Measurements from ENCODE around the gene DGUOK. TPM values are rescaled to one million over a fixed set of nuclear protein-coding genes. Genes with fewer than 3 reads are reported as not detected.

DGUOK gene
- total and polyA plus RNA-seq, 2 experiments from 2014 or later = 50.9 to 116 TPM

- Histone ChIP-seq H3K4me2 (ENCODE audit: unreplicated experiment) (no peak overlapping the region), H3K9me3 (ENCODE audit: low read depth) (no peaks in the 10 kb centered on the region), H3K36me3 (ENCODE audit: low read depth) (no peaks in the 10 kb centered on the region), H3K4me3 (no peak overlapping the region), H2AFZ (no peak overlapping the region), H3K9me2 (ENCODE audit: insufficient read depth) (no peaks in the 10 kb centered on the region), H3F3A (ENCODE audit: insufficient read depth) (peaks cover 8% of the 10 kb centered on the region; the same call in 1 of the 2 replicates), H3K27ac (no peak overlapping the region), H3K9ac (no peak overlapping the region), H3K4me1 (ENCODE audit: insufficient read depth) (peaks cover 22% of the 10 kb centered on the region), H3K27me3 (replicated peaks; ENCODE audit: insufficient read depth) (no peaks in the 10 kb centered on the region), H4K20me1 (ENCODE audit: insufficient read depth) (no peaks in the 10 kb centered on the region), H3K79me2 (ENCODE audit: insufficient read depth) (no peaks in the 10 kb centered on the region)
- DNase-seq = no peak
- TF ChIP-seq EZH2 (IDR thresholded peaks at IDR 0.05; ENCODE audit: insufficient read depth, poor library complexity, severe bottlenecking) (no peak), EZH2phosphoT487 (IDR thresholded peaks at IDR 0.05; ENCODE audit: insufficient read depth, low read depth) (no peak)
- in situ Hi-C loops (cut with MboI) = no loop called here
- WGBS, 2 experiments (ENCODE audit: low coverage in 1 of 2, low lambda C conversion rate in 2 of 2, missing lambda C conversion rate in 2 of 2) = 91 to 94% methylated on average over 3 of the region's 3 CpGs
Measured at GRCh38 chr2:73975731-73976130, 49.1 kb downstream of the DGUOK start.

GRCh38 chr2:73976803-73977202 is 50.1 kb downstream of the DGUOK start:
- 89 to 96% methylated on average over 1 of the region's 1 CpG for WGBS, 2 experiments (ENCODE audit: low coverage in 1 of 2, low lambda C conversion rate in 2 of 2, missing lambda C conversion rate in 2 of 2)
- no peak overlapping the region for H2AFZ ChIP-seq
- no peak overlapping the region for H3K4me3 ChIP-seq
- DNase-seq = no peak
- no peaks in the 10 kb centered on the region for H3K79me2 ChIP-seq (ENCODE audit: insufficient read depth)
- H3K9me2 ChIP-seq (ENCODE audit: insufficient read depth) = no peaks in the 10 kb centered on the region
- TF ChIP-seq EZH2phosphoT487 (IDR thresholded peaks at IDR 0.05; ENCODE audit: insufficient read depth, low read depth) (no peak), EZH2 (IDR thresholded peaks at IDR 0.05; ENCODE audit: insufficient read depth, poor library complexity, severe bottlenecking) (no peak)
- H3K27ac ChIP-seq = no peak overlapping the region
- H3F3A ChIP-seq (ENCODE audit: insufficient read depth) = peaks cover 13% of the 10 kb centered on the region
- no peaks in the 10 kb centered on the region for H3K36me3 ChIP-seq (ENCODE audit: low read depth)
- peaks cover 24% of the 10 kb centered on the region for H3K4me1 ChIP-seq (ENCODE audit: insufficient read depth)
- H4K20me1 ChIP-seq (ENCODE audit: insufficient read depth) = no peaks in the 10 kb centered on the region
- in situ Hi-C loops (cut with MboI) = no loop called here
- H3K4me2 ChIP-seq (ENCODE audit: unreplicated experiment) = no peak overlapping the region
- H3K27me3 ChIP-seq (replicated peaks; ENCODE audit: insufficient read depth) = no peaks in the 10 kb centered on the region
- H3K9me3 ChIP-seq (ENCODE audit: low read depth) = no peaks in the 10 kb centered on the region
- H3K9ac ChIP-seq = no peak overlapping the region

- no peak for DNase-seq
- Histone ChIP-seq H3K4me2 (ENCODE audit: unreplicated experiment) (no peak overlapping the region), H3K9me3 (ENCODE audit: low read depth) (no peaks in the 10 kb centered on the region), H3K27ac (no peak overlapping the region), H2AFZ (no peak overlapping the region), H4K20me1 (ENCODE audit: insufficient read depth) (no peaks in the 10 kb centered on the region), H3K4me1 (ENCODE audit: insufficient read depth) (peaks cover 30% of the 10 kb centered on the region), H3K36me3 (ENCODE audit: low read depth) (no peaks in the 10 kb centered on the region), H3F3A (ENCODE audit: insufficient read depth) (peaks cover 17% of the 10 kb centered on the region), H3K27me3 (replicated peaks; ENCODE audit: insufficient read depth) (no peaks in the 10 kb centered on the region), H3K9ac (no peak overlapping the region), H3K9me2 (ENCODE audit: insufficient read depth) (no peaks in the 10 kb centered on the region), H3K4me3 (no peak overlapping the region), H3K79me2 (ENCODE audit: insufficient read depth) (no peaks in the 10 kb centered on the region)
- in situ Hi-C loops (cut with MboI) = no loop called here
- 97 to 98% methylated on average over 2 of the region's 2 CpGs for WGBS, 2 experiments (ENCODE audit: low coverage in 1 of 2, low lambda C conversion rate in 2 of 2, missing lambda C conversion rate in 2 of 2)
- no peak for TF ChIP-seq EZH2phosphoT487 (IDR thresholded peaks at IDR 0.05; ENCODE audit: insufficient read depth, low read depth)
- TF ChIP-seq EZH2 (IDR thresholded peaks at IDR 0.05; ENCODE audit: insufficient read depth, poor library complexity, severe bottlenecking) = no peak
Measured at GRCh38 chr2:73977466-73977865, 50.8 kb downstream of the DGUOK start.

- no peak for DNase-seq
- Histone ChIP-seq H3K4me2 (ENCODE audit: unreplicated experiment) (peak overlapping the region; percentile 23), H4K20me1 (ENCODE audit: insufficient read depth) (no peaks in the 10 kb centered on the region), H3K27me3 (replicated peaks; ENCODE audit: insufficient read depth) (no peaks in the 10 kb centered on the region), H3K4me1 (ENCODE audit: insufficient read depth) (peaks cover 31% of the 10 kb centered on the region), H3F3A (ENCODE audit: insufficient read depth) (peaks cover 30% of the 10 kb centered on the region), H3K36me3 (ENCODE audit: low read depth) (no peaks in the 10 kb centered on the region), H3K9me3 (ENCODE audit: low read depth) (no peaks in the 10 kb centered on the region), H3K79me2 (ENCODE audit: insufficient read depth) (no peaks in the 10 kb centered on the region), H2AFZ (no peak overlapping the region), H3K4me3 (no peak overlapping the region), H3K9me2 (ENCODE audit: insufficient read depth) (no peaks in the 10 kb centered on the region), H3K27ac (no peak overlapping the region), H3K9ac (no peak overlapping the region)
- WGBS, 2 experiments (ENCODE audit: low coverage in 1 of 2, low lambda C conversion rate in 2 of 2, missing lambda C conversion rate in 2 of 2) = 61 to 62% methylated on average over 5 of the region's 5 CpGs
- TF ChIP-seq EZH2 (IDR thresholded peaks at IDR 0.05; ENCODE audit: insufficient read depth, poor library complexity, severe bottlenecking) (no peak), EZH2phosphoT487 (IDR thresholded peaks at IDR 0.05; ENCODE audit: insufficient read depth, low read depth) (no peak)
- in situ Hi-C loops (cut with MboI) = no loop called here
Measured at GRCh38 chr2:73979021-73979420, 52.3 kb downstream of the DGUOK start.

GRCh38 chr2:73979686-73980085 is 53.0 kb downstream of the DGUOK start:
- peak overlapping the region; percentile 23 for H3K4me2 ChIP-seq (ENCODE audit: unreplicated experiment)
- H3F3A ChIP-seq (ENCODE audit: insufficient read depth) = peaks cover 30% of the 10 kb centered on the region
- no peaks in the 10 kb centered on the region for H3K9me2 ChIP-seq (ENCODE audit: insufficient read depth)
- H4K20me1 ChIP-seq (ENCODE audit: insufficient read depth) = no peaks in the 10 kb centered on the region
- TF ChIP-seq EZH2phosphoT487 (IDR thresholded peaks at IDR 0.05; ENCODE audit: insufficient read depth, low read depth) = no peak
- no peak for TF ChIP-seq EZH2 (IDR thresholded peaks at IDR 0.05; ENCODE audit: insufficient read depth, poor library complexity, severe bottlenecking)
- H3K27ac ChIP-seq = no peak overlapping the region
- H2AFZ ChIP-seq = no peak overlapping the region
- peaks cover 31% of the 10 kb centered on the region for H3K4me1 ChIP-seq (ENCODE audit: insufficient read depth)
- no peak overlapping the region for H3K9ac ChIP-seq
- in situ Hi-C loops (cut with MboI) = no loop called here
- DNase-seq = peak; percentile 95
- no peak overlapping the region for H3K4me3 ChIP-seq
- no peaks in the 10 kb centered on the region for H3K79me2 ChIP-seq (ENCODE audit: insufficient read depth)
- WGBS, 2 experiments (ENCODE audit: low coverage in 1 of 2, low lambda C conversion rate in 2 of 2, missing lambda C conversion rate in 2 of 2) = 0% methylated on average over 3 of the region's 3 CpGs
- no peaks in the 10 kb centered on the region for H3K36me3 ChIP-seq (ENCODE audit: low read depth)
- H3K27me3 ChIP-seq (replicated peaks; ENCODE audit: insufficient read depth) = no peaks in the 10 kb centered on the region
- no peaks in the 10 kb centered on the region for H3K9me3 ChIP-seq (ENCODE audit: low read depth)
